ENCODE measurements around the gene IGF1R. TPM values are rescaled to one million over a fixed set of nuclear protein-coding genes. Genes with fewer than 3 reads are reported as not detected.
"Not testable (repeated sequence)": the region's sequence is repeated elsewhere in the genome, so short reads cannot be mapped to it uniquely, and the experiment has no call there.

The IGF1R gene
- total RNA-seq, 2 donors from 2014 or later = 27.3 to 56.2 TPM

GRCh38 chr15:98958918-98959639 is 310.7 kb downstream of the IGF1R start:
- ATAC-seq = no peak
- DNase-seq = no peak
- intact Hi-C loops (cut with DNase I) = no loop called here

- intact Hi-C loops (cut with DNase I) = no loop called here
- DNase-seq (no peak), ATAC-seq (no peak)
Measured at GRCh38 chr15:98959640-98960007, 311.3 kb downstream of the IGF1R start.

GRCh38 chr15:98960555-98961050 is 312.3 kb downstream of the IGF1R start:
- no peak for DNase-seq
- ATAC-seq = no peak
- intact Hi-C loops (cut with DNase I) = no loop called here

GRCh38 chr15:98963444-98963843 is 315.1 kb downstream of the IGF1R start:
- DNase-seq (no peak), ATAC-seq (no peak)
- intact Hi-C loops (cut with DNase I) = no loop called here

GRCh38 chr15:98964466-98965133 is 316.3 kb downstream of the IGF1R start:
- DNase-seq (no peak), ATAC-seq (no peak)
- intact Hi-C loops (cut with DNase I) = no loop called here

- ATAC-seq; intact Hi-C loops (cut with DNase I); DNase-seq: not testable (repeated sequence)
Measured at GRCh38 chr15:98965134-98965491, 316.8 kb downstream of the IGF1R start.

GRCh38 chr15:98965597-98965996 is 317.3 kb downstream of the IGF1R start:
- no peak for ATAC-seq
- no peak for DNase-seq
- intact Hi-C loops (cut with DNase I) = no loop called here

- intact Hi-C loops (cut with DNase I) = no loop called here
- ATAC-seq = no peak
- no peak for DNase-seq
Measured at GRCh38 chr15:98966091-98966787, 317.9 kb downstream of the IGF1R start.

- intact Hi-C loops (cut with DNase I) = no loop called here
- DNase-seq = no peak
- no peak for ATAC-seq
Measured at GRCh38 chr15:98967096-98967495, 318.8 kb downstream of the IGF1R start.

GRCh38 chr15:98967916-98968315 is 319.6 kb downstream of the IGF1R start:
- intact Hi-C loops (cut with DNase I) = no loop called here
- ATAC-seq (no peak), DNase-seq (no peak)

- intact Hi-C loops (cut with DNase I) = no loop called here
- ATAC-seq = no peak
Measured at GRCh38 chr15:98968576-98968975, 320.2 kb downstream of the IGF1R start.

GRCh38 chr15:98969126-98969735 is 320.9 kb downstream of the IGF1R start:
- no peak for DNase-seq
- intact Hi-C loops (cut with DNase I) = no loop called here
- ATAC-seq = no peak

More at GRCh38 chr15:98968576-98968975, 320.2 kb downstream of the IGF1R start:
- DNase-seq = no peak

- ATAC-seq = no peak
- intact Hi-C loops (cut with DNase I) = no loop called here
- DNase-seq = no peak
Measured at GRCh38 chr15:98970799-98971198, 322.5 kb downstream of the IGF1R start.

GRCh38 chr15:98976500-98976899 is 328.2 kb downstream of the IGF1R start:
- intact Hi-C loops (cut with DNase I) = no loop called here
- no peak for ATAC-seq
- no peak for DNase-seq

- intact Hi-C loops (cut with DNase I) = no loop called here
- DNase-seq (no peak), ATAC-seq (no peak)
Measured at GRCh38 chr15:98977441-98977840, 329.1 kb downstream of the IGF1R start.

- intact Hi-C loops (cut with DNase I) = no loop called here
- ATAC-seq (no peak), DNase-seq (no peak)
Measured at GRCh38 chr15:98978153-98978552, 329.8 kb downstream of the IGF1R start.

- intact Hi-C loops (cut with DNase I) = no loop called here
- DNase-seq = no peak
- ATAC-seq = no peak
Measured at GRCh38 chr15:98980899-98981228, 332.5 kb downstream of the IGF1R start.

- DNase-seq = no peak
- no peak for ATAC-seq
- intact Hi-C loops (cut with DNase I) = no loop called here
Measured at GRCh38 chr15:98981851-98982722, 333.7 kb downstream of the IGF1R start.

GRCh38 chr15:98983334-98983733 is 335.0 kb downstream of the IGF1R start:
- peak; percentile 61 for DNase-seq
- ATAC-seq = peak; percentile 79 to 94
- intact Hi-C loops (cut with DNase I) = no loop called here
